Panc1 (cell line): ENCODE measurements around the gene NT5C1B.

ENCODE experiments used
- CTCF ChIP-seq: fragments of 450-650 bp; IDR thresholded peaks from 2 replicates; pipeline ENCODE4 v1.5.1; 2017; ENCODE audit warnings: mild to moderate bottlenecking
- POLR2AphosphoS5 ChIP-seq: IDR thresholded peaks from 2 replicates; pipeline ENCODE4 v1.6.1; 2012; ENCODE audit warnings: mild to moderate bottlenecking, low read depth, low read length, moderate library complexity
- REST ChIP-seq, 2 experiments: IDR thresholded peaks; 2 replicates each; pipeline ENCODE4 v1.6.1; 2011 to 2012; ENCODE audit warnings: low read depth in 2 of 2, control low read depth in 1 of 2, low read length in 1 of 2, mild to moderate bottlenecking in 1 of 2, moderate library complexity in 1 of 2; ENCODE audit not compliant: insufficient read depth in 1 of 2
- SIN3A ChIP-seq: IDR thresholded peaks from 2 replicates; pipeline ENCODE4 v1.6.1; 2012; ENCODE audit warnings: low read depth, mild to moderate bottlenecking, low read length, moderate library complexity, borderline replicate concordance; ENCODE audit not compliant: insufficient read depth

- TF ChIP-seq CTCF (no peak), POLR2AphosphoS5 (no peak), REST (IDR thresholded peaks at IDR 0.05; ENCODE audit: insufficient read depth in 1 of 2, low read depth in 2 of 2, low read length in 1 of 2) (no peak), SIN3A (no peak)
Observed at GRCh38 chr2:18557121-18557520, 32.2 kb downstream of the NT5C1B start.
